Upper lobe of left lung (tissue), 6 donors: ENCODE results near the gene RXYLT1. TPM values are rescaled to one million over a fixed set of nuclear protein-coding genes. Genes with fewer than 3 reads are reported as not detected.

Experiments
- ATAC-seq, 2 donors: fragments of 200-7000 bp; cut with Tn5 transposase; one replicate each; pipeline ENCODE4 v1.9.1; 2022; ENCODE audit warnings: mild to moderate bottlenecking in 2 of 2, moderate library complexity in 2 of 2; ENCODE audit not compliant: low FRiP score in 2 of 2
- DNase-seq, 2 donors: peaks; one replicate each; pipeline ENCODE4 v3.0.0-alpha.2; 2019 to 2020
- H3K27ac ChIP-seq, 4 donors: fragments of 200-600 bp; sonication (generic); one replicate each; pipeline ENCODE4 v1.5.1; 2016 to 2019
- H3K27me3 ChIP-seq, 4 donors: fragments of 200-600 bp; sonication (generic); one replicate each; pipeline ENCODE4 v1.5.1; 2017 to 2019
- H3K36me3 ChIP-seq, 4 donors: fragments of 200-600 bp; sonication (generic); one replicate each; pipeline ENCODE4 v1.5.1; 2016 to 2019
- H3K4me1 ChIP-seq, 4 donors: fragments of 200-600 bp; sonication (generic); one replicate each; pipeline ENCODE4 v1.5.1; 2018 to 2019
- H3K4me3 ChIP-seq, 4 donors: fragments of 200-600 bp; sonication (generic); one replicate each; pipeline ENCODE4 v1.5.1; 2017 to 2019; ENCODE audit warnings: mild to moderate bottlenecking in 2 of 4, moderate library complexity in 1 of 4
- H3K9me3 ChIP-seq, 4 donors: fragments of 200-600 bp; sonication (generic); one replicate each; pipeline ENCODE4 v1.5.1; 2018 to 2019
- CTCF ChIP-seq, 6 experiments: fragments of 450-650 bp in 4 of 6; fragments of 200-600 bp in 2 of 6; sonication (generic) in 2 of 6; IDR thresholded peaks; one replicate each; pipeline ENCODE4 v1.5.1; 2016 to 2019; ENCODE audit warnings: antibody characterized with exemption in 6 of 6
- EP300 ChIP-seq, 4 donors: sonication (generic); formaldehyde crosslinking; IDR thresholded peaks; one replicate each; pipeline ENCODE4 v1.5.1; 2017; ENCODE audit warnings: antibody characterized with exemption in 4 of 4, control low read depth in 2 of 4
- POLR2A ChIP-seq, 4 donors: fragments of 450-650 bp; IDR thresholded peaks; one replicate each; pipeline ENCODE4 v1.5.1; 2016 to 2017; ENCODE audit warnings: antibody characterized with exemption in 4 of 4, mild to moderate bottlenecking in 2 of 4
- POLR2AphosphoS5 ChIP-seq, 2 donors: sonication (generic); formaldehyde crosslinking; IDR thresholded peaks; one replicate each; pipeline ENCODE4 v1.5.1; 2017; ENCODE audit warnings: antibody characterized with exemption in 2 of 2
- WGBS, 2 donors: methylation state at CpG; one replicate each; pipeline ENCODE4 v1.1.5; 2017 to 2018; 5-methylcytosine and 5-hydroxymethylcytosine counted together
- total RNA-seq, 6 donors: library from RNA; depleted of rRNA in 4 of 6; stranded (reverse); fragments of >200 nt in 4 of 6; gene quantifications; one replicate each; pipeline versions ENCODE4 v1.1.0 to v1.2.1, GENCODE V29; 2016 to 2021
- donor health status: DM: no; HTN: no; CAD: no; lungs with moderate emphysema.
- donor health status: DM: no; HTN: yes; CAD: no; lungs with severe emphysema.

RXYLT1 gene
- total RNA-seq, 6 donors from 2014 or later: 5.2 to 15.4 (median 12.6) TPM

GRCh38 chr12:63747553-63747952, 32.2 kb upstream of the RXYLT1 start:
- WGBS, 2 donors: 71 to 82% methylated on average over 5 of the region's 5 CpGs
- peak; percentile 53 to 69 for ATAC-seq
- no peak overlapping the region for H3K27ac ChIP-seq
- peaks cover 0 to 3% (median 0%) of the 10 kb centered on the region in 4 donors for H3K4me1 ChIP-seq
- H3K4me3 ChIP-seq: no peak overlapping the region
- H3K9me3 ChIP-seq: no peaks in the 10 kb centered on the region
- DNase-seq: peak in 1 of 2 donors; percentile 24
- no peaks in the 10 kb centered on the region for H3K27me3 ChIP-seq
- TF ChIP-seq POLR2A (IDR thresholded peaks at IDR 0.05) (no peak), EP300 (IDR thresholded peaks at IDR 0.05) (no peak), POLR2AphosphoS5 (IDR thresholded peaks at IDR 0.05) (no peak), CTCF (IDR thresholded peaks at IDR 0.05) (no peak)
- H3K36me3 ChIP-seq: no peaks in the 10 kb centered on the region

- Histone ChIP-seq H3K27ac (no peak overlapping the region), H3K27me3 (no peaks in the 10 kb centered on the region), H3K4me3 (no peak overlapping the region), H3K9me3 (no peaks in the 10 kb centered on the region), H3K4me1 (peaks cover 0 to 3% (median 0%) of the 10 kb centered on the region in 4 donors), H3K36me3 (no peaks in the 10 kb centered on the region)
- WGBS, 2 donors: 7% methylated on average over 2 of the region's 2 CpGs
- TF ChIP-seq EP300 (IDR thresholded peaks at IDR 0.05) (no peak), POLR2A (IDR thresholded peaks at IDR 0.05) (no peak), POLR2AphosphoS5 (IDR thresholded peaks at IDR 0.05) (no peak), CTCF (IDR thresholded peaks at IDR 0.05) (no peak)
- ATAC-seq: no peak
- no peak for DNase-seq
These were observed 27.4 kb upstream of the RXYLT1 start for GRCh38 chr12:63752283-63752682.

GRCh38 chr12:63752841-63753240, 26.9 kb upstream of the RXYLT1 start:
- no peak overlapping the region for H3K4me3 ChIP-seq
- no peaks in the 10 kb centered on the region for H3K9me3 ChIP-seq
- H3K27ac ChIP-seq: no peak overlapping the region
- no peaks in the 10 kb centered on the region for H3K36me3 ChIP-seq
- DNase-seq (no peak), ATAC-seq (no peak)
- H3K4me1 ChIP-seq: peaks cover 0 to 3% (median 0%) of the 10 kb centered on the region in 4 donors
- WGBS, 2 donors: 92 to 96% methylated on average over 2 of the region's 2 CpGs
- TF ChIP-seq EP300 (IDR thresholded peaks at IDR 0.05) (no peak), CTCF (IDR thresholded peaks at IDR 0.05) (no peak), POLR2AphosphoS5 (IDR thresholded peaks at IDR 0.05) (no peak), POLR2A (IDR thresholded peaks at IDR 0.05) (no peak)
- no peaks in the 10 kb centered on the region for H3K27me3 ChIP-seq

- no peak overlapping the region for H3K27ac ChIP-seq
- peaks cover 0 to 3% (median 0%) of the 10 kb centered on the region in 4 donors for H3K4me1 ChIP-seq
- H3K27me3 ChIP-seq: no peaks in the 10 kb centered on the region
- TF ChIP-seq POLR2A (IDR thresholded peaks at IDR 0.05) (no peak), CTCF (IDR thresholded peaks at IDR 0.05) (no peak), POLR2AphosphoS5 (IDR thresholded peaks at IDR 0.05) (no peak), EP300 (IDR thresholded peaks at IDR 0.05) (no peak)
- H3K36me3 ChIP-seq: no peaks in the 10 kb centered on the region
- H3K9me3 ChIP-seq: no peaks in the 10 kb centered on the region
- H3K4me3 ChIP-seq: no peak overlapping the region
- no peak for ATAC-seq
- DNase-seq: no peak
These were observed 26.0 kb upstream of the RXYLT1 start for GRCh38 chr12:63753743-63754142.

- no peaks in the 10 kb centered on the region for H3K4me1 ChIP-seq
- DNase-seq (no peak), ATAC-seq (no peak)
- H3K9me3 ChIP-seq: no peaks in the 10 kb centered on the region
- no peak overlapping the region for H3K4me3 ChIP-seq
- H3K27ac ChIP-seq: no peak overlapping the region
- no peak for TF ChIP-seq POLR2AphosphoS5 (IDR thresholded peaks at IDR 0.05)
- TF ChIP-seq POLR2A (IDR thresholded peaks at IDR 0.05): no peak
- no peak for TF ChIP-seq EP300 (IDR thresholded peaks at IDR 0.05)
- TF ChIP-seq CTCF (IDR thresholded peaks at IDR 0.05): no peak
- WGBS, 2 donors: 90 to 91% methylated on average over 3 of the region's 3 CpGs
- H3K27me3 ChIP-seq: no peaks in the 10 kb centered on the region
- no peaks in the 10 kb centered on the region for H3K36me3 ChIP-seq
These were observed 15.2 kb upstream of the RXYLT1 start for GRCh38 chr12:63764481-63764880.
